ENCODE measurements around the gene KRTAP10-8. TPM values are rescaled to one million over a fixed set of nuclear protein-coding genes. Genes with fewer than 3 reads are reported as not detected.

The KRTAP10-8 gene
- total RNA-seq, 2 donors from 2014 or later = not detected

GRCh38 chr21:44653656-44654575 lies 42.0 kb downstream of the KRTAP10-8 start:
- Histone ChIP-seq H3K4me3 (no peak overlapping the region), H3K4me1 (no peaks in the 10 kb centered on the region), H3K36me3 (no peaks in the 10 kb centered on the region), H3K27me3 (no peaks in the 10 kb centered on the region), H3K9me3 (no peaks in the 10 kb centered on the region), H3K9ac (ENCODE audit: low read depth in 2 of 2, low read length in 2 of 2) (no peak overlapping the region), H3K27ac (no peak overlapping the region)
- TF ChIP-seq CTCF (IDR thresholded peaks at IDR 0.05) = no peak
- DNase-seq = no peak
- intact Hi-C loops (cut with DNase I) = no loop called here

GRCh38 chr21:44654576-44655175 lies 42.8 kb downstream of the KRTAP10-8 start, which contains the start of gene KRTAP12-4:
Gene KRTAP12-4 (minus strand): TSS chr21:44654659. CDS start chr21:44654614, 45 bp downstream.
- H3K4me1 ChIP-seq = no peaks in the 10 kb centered on the region
- DNase-seq = no peak

GRCh38 chr21:44656868-44657267 lies 45.0 kb downstream of the KRTAP10-8 start:
- H3K27ac ChIP-seq = no peak overlapping the region
- TF ChIP-seq CTCF (IDR thresholded peaks at IDR 0.05) = no peak
- H3K4me3 ChIP-seq = no peak overlapping the region
- no peak for DNase-seq
- no peaks in the 10 kb centered on the region for H3K36me3 ChIP-seq
- no peak overlapping the region for H3K9ac ChIP-seq (ENCODE audit: low read depth in 2 of 2, low read length in 2 of 2)
- H3K9me3 ChIP-seq = no peaks in the 10 kb centered on the region
- no peaks in the 10 kb centered on the region for H3K4me1 ChIP-seq
- no peaks in the 10 kb centered on the region for H3K27me3 ChIP-seq
- intact Hi-C loops (cut with DNase I) = no loop called here

More at GRCh38 chr21:44654576-44655175, 42.8 kb downstream of the KRTAP10-8 start, which contains the start of gene KRTAP12-4:
- intact Hi-C loops (cut with DNase I) = no loop called here
- Histone ChIP-seq H3K4me3 (no peak within 1 kb of the TSS), H3K36me3 (no peaks in the 10 kb centered on the region), H3K9ac (ENCODE audit: low read depth in 2 of 2, low read length in 2 of 2) (no peak within 1 kb of the TSS), H3K9me3 (no peaks in the 10 kb centered on the region), H3K27ac (no peak within 1 kb of the TSS), H3K27me3 (no peaks in the 10 kb centered on the region)
- TF ChIP-seq CTCF (IDR thresholded peaks at IDR 0.05) = no peak

- no peaks in the 10 kb centered on the region for H3K4me1 ChIP-seq
- no peaks in the 10 kb centered on the region for H3K9me3 ChIP-seq
- H3K9ac ChIP-seq (ENCODE audit: low read depth in 2 of 2, low read length in 2 of 2) = no peak within 1 kb of the TSS
- H3K27ac ChIP-seq = no peak within 1 kb of the TSS
- no peaks in the 10 kb centered on the region for H3K27me3 ChIP-seq
- DNase-seq = no peak
- intact Hi-C loops (cut with DNase I) = no loop called here
- no peaks in the 10 kb centered on the region for H3K36me3 ChIP-seq
- no peak within 1 kb of the TSS for H3K4me3 ChIP-seq
- no peak for TF ChIP-seq CTCF (IDR thresholded peaks at IDR 0.05)
These were observed 46.0 kb downstream of the KRTAP10-8 start, which contains the start of gene KRTAP12-3 for GRCh38 chr21:44657635-44658540. Gene KRTAP12-3 (plus strand): TSS chr21:44657932. CDS start chr21:44657980, 48 bp downstream.

GRCh38 chr21:44658541-44658910 lies 46.6 kb downstream of the KRTAP10-8 start:
- Histone ChIP-seq H3K4me1 (no peaks in the 10 kb centered on the region), H3K27me3 (no peaks in the 10 kb centered on the region), H3K9ac (ENCODE audit: low read depth in 2 of 2, low read length in 2 of 2) (no peak overlapping the region), H3K9me3 (no peaks in the 10 kb centered on the region), H3K4me3 (no peak overlapping the region), H3K36me3 (no peaks in the 10 kb centered on the region), H3K27ac (no peak overlapping the region)
- DNase-seq = no peak
- no peak for TF ChIP-seq CTCF (IDR thresholded peaks at IDR 0.05)
- intact Hi-C loops (cut with DNase I) = no loop called here

Data from colonic mucosa (tissue), 4 donors.